Measurements from ENCODE around the gene ARL14.

DNA sequence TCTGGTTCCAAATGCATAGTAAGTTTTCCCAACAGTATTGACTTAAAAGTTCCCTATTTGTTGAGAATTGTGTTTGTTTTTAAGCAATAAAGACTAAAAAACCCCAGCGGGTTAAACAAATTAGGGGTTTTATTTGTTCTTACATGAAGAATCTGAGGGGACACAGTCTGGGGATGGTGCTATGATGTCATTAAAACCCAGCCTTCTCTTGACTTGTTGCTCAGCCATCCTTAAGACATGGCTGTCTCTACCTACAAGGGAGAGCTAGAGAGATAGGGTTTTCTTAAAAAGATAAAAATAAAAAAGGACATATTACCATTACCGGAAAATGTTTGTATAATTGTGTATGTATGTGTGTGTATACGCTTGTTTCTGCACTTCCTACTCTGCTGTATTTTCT, 11.7 kb upstream of the ARL14 start:
- TF ChIP-seq, protein P1, sequence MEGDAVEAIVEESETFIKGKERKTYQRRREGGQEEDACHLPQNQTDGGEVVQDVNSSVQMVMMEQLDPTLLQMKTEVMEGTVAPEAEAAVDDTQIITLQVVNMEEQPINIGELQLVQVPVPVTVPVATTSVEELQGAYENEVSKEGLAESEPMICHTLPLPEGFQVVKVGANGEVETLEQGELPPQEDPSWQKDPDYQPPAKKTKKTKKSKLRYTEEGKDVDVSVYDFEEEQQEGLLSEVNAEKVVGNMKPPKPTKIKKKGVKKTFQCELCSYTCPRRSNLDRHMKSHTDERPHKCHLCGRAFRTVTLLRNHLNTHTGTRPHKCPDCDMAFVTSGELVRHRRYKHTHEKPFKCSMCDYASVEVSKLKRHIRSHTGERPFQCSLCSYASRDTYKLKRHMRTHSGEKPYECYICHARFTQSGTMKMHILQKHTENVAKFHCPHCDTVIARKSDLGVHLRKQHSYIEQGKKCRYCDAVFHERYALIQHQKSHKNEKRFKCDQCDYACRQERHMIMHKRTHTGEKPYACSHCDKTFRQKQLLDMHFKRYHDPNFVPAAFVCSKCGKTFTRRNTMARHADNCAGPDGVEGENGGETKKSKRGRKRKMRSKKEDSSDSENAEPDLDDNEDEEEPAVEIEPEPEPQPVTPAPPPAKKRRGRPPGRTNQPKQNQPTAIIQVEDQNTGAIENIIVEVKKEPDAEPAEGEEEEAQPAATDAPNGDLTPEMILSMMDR (IDR thresholded peaks at IDR 0.05): no peak
- TF ChIP-seq POLR2A (IDR thresholded peaks at IDR 0.05): no peak
